Measurements from ENCODE around the gene PRPS1. TPM values are rescaled to one million over a fixed set of nuclear protein-coding genes. Genes with fewer than 3 reads are reported as not detected.
"Not testable (repeated sequence)": the region's sequence is repeated elsewhere in the genome, so short reads cannot be mapped to it uniquely, and the experiment has no call there.

The PRPS1 gene
- total RNA-seq, 6 experiments from 2014 or later = 23.8 to 38.6 (median 26.0) TPM

GRCh38 chrX:107603429-107604159 lies 24.7 kb upstream of the PRPS1 start:
- TF ChIP-seq POLR2A (IDR thresholded peaks at IDR 0.05) = no peak
- TF ChIP-seq CTCF (IDR thresholded peaks at IDR 0.05) = no peak
- no peaks in the 10 kb centered on the region for H3K36me3 ChIP-seq
- H3K4me1 ChIP-seq = no peaks in the 10 kb centered on the region
- H3K4me3 ChIP-seq = no peak overlapping the region
- intact Hi-C loops (cut with DNase I) = no loop called here
- H3K27me3 ChIP-seq = no peaks in the 10 kb centered on the region
- no peaks in the 10 kb centered on the region for H3K9me3 ChIP-seq
- ATAC-seq (no peak), DNase-seq (no peak)
- no peak overlapping the region for H3K27ac ChIP-seq
- WGBS (ENCODE audit: insufficient coverage, low coverage, low lambda C conversion rate, missing lambda C conversion rate) = 0% methylated on average over 1 of the region's 13 CpGs

- H3K4me3 ChIP-seq; H3K4me1 ChIP-seq; ATAC-seq; DNase-seq; H3K27me3 ChIP-seq; H3K36me3 ChIP-seq; H3K9me3 ChIP-seq; intact Hi-C loops (cut with DNase I); H3K27ac ChIP-seq: not testable (repeated sequence)
- 44% methylated on average over 1 of the region's 5 CpGs for WGBS (ENCODE audit: insufficient coverage, low coverage, low lambda C conversion rate, missing lambda C conversion rate)
These were observed 19.2 kb upstream of the PRPS1 start for GRCh38 chrX:107609061-107609460.

GRCh38 chrX:107610667-107611066 lies 17.6 kb upstream of the PRPS1 start:
- Histone ChIP-seq H3K27ac (no peak overlapping the region), H3K4me3 (no peak overlapping the region), H3K9me3 (no peaks in the 10 kb centered on the region), H3K27me3 (no peaks in the 10 kb centered on the region), H3K4me1 (no peaks in the 10 kb centered on the region), H3K36me3 (no peaks in the 10 kb centered on the region)
- ATAC-seq (no peak), DNase-seq (no peak)
- WGBS (ENCODE audit: insufficient coverage, low coverage, low lambda C conversion rate, missing lambda C conversion rate) = 15% methylated on average over 2 of the region's 2 CpGs
- intact Hi-C loops (cut with DNase I) = no loop called here
- TF ChIP-seq CTCF (IDR thresholded peaks at IDR 0.05) (no peak), POLR2A (IDR thresholded peaks at IDR 0.05) (no peak)

DNA sequence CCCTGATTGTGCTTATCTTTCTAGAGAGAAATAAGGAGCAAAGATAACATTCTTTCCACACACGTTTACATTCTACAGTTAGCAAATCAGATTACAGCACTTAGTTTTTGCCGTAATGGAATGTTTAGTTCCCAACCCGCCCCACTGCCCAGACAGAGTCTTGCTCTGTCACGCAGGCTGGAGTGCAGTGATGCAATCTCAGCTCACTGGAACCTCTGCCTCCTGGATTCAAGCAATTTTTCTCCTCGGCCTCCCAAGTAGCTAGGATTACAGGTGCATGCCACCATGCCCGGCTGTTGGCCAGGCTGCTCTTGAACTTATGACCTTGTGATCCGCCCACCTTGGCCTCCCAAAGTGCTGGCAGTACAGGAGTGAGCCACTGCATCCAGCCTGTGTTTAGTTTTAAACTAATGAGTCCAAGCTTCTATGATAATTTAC lies 8.4 kb upstream of the PRPS1 start:
- no peak overlapping the region for H3K27ac ChIP-seq
- TF ChIP-seq CTCF (IDR thresholded peaks at IDR 0.05) (no peak), POLR2A (IDR thresholded peaks at IDR 0.05) (no peak)
- H3K36me3 ChIP-seq = no peaks in the 10 kb centered on the region
- WGBS (ENCODE audit: insufficient coverage, low coverage, low lambda C conversion rate, missing lambda C conversion rate) = 42% methylated on average over 6 of the region's 7 CpGs
- no peak overlapping the region for H3K4me3 ChIP-seq
- DNase-seq (no peak), ATAC-seq (no peak)
- no peaks in the 10 kb centered on the region for H3K4me1 ChIP-seq
- intact Hi-C loops (cut with DNase I) = no loop called here
- no peaks in the 10 kb centered on the region for H3K27me3 ChIP-seq
- H3K9me3 ChIP-seq = no peaks in the 10 kb centered on the region

GRCh38 chrX:107624893-107625292 lies 3.4 kb upstream of the PRPS1 start:
- Histone ChIP-seq H3K4me3 (no peak overlapping the region), H3K27me3 (no peaks in the 10 kb centered on the region), H3K27ac (no peak overlapping the region), H3K4me1 (no peaks in the 10 kb centered on the region), H3K36me3 (no peaks in the 10 kb centered on the region), H3K9me3 (no peaks in the 10 kb centered on the region)
- TF ChIP-seq POLR2A (IDR thresholded peaks at IDR 0.05) (no peak), CTCF (IDR thresholded peaks at IDR 0.05) (no peak)
- DNase-seq (no peak), ATAC-seq (no peak)
- intact Hi-C loops (cut with DNase I) = no loop called here
- WGBS (ENCODE audit: insufficient coverage, low coverage, low lambda C conversion rate, missing lambda C conversion rate) = 85% methylated on average over 2 of the region's 2 CpGs

All from right lobe of liver (tissue), 6 donors.